HepG2 (cell line): ENCODE data around the gene HLCS. TPM values are rescaled to one million over a fixed set of nuclear protein-coding genes. Genes with fewer than 3 reads are reported as not detected.

Source experiments
- ARNTL ChIP-seq: sonication (generic); formaldehyde crosslinking; IDR thresholded peaks from 2 replicates; pipeline ENCODE4 v1.4.0; 2020; ENCODE audit warnings: mild to moderate bottlenecking, missing genetic modification reagents
- CEBPG ChIP-seq: IDR thresholded peaks from 2 replicates; pipeline ENCODE4 v1.6.1; 2016
- CENPT ChIP-seq: sonication (generic); formaldehyde crosslinking; IDR thresholded peaks from 2 replicates; pipeline ENCODE4 v1.8.0; 2022; ENCODE audit warnings: low read depth, mild to moderate bottlenecking, moderate library complexity, missing genetic modification reagents
- EEA1 ChIP-seq: sonication (generic); formaldehyde crosslinking; IDR thresholded peaks from 2 replicates; pipeline ENCODE4 v1.5.1; 2020; ENCODE audit warnings: mild to moderate bottlenecking, missing genetic modification reagents, borderline replicate concordance
- HES4 ChIP-seq: sonication (generic); formaldehyde crosslinking; IDR thresholded peaks from 2 replicates; pipeline ENCODE4 v1.9.0; 2021; ENCODE audit warnings: mild to moderate bottlenecking, missing genetic modification reagents, borderline replicate concordance
- MBD4 ChIP-seq: IDR thresholded peaks from 2 replicates; pipeline ENCODE4 v1.6.1; 2012; ENCODE audit warnings: low read length, inconsistent platforms, borderline replicate concordance
- MIXL1 ChIP-seq: IDR thresholded peaks from 2 replicates; pipeline ENCODE4 v1.6.1; 2016
- MTF1 ChIP-seq: sonication (generic); formaldehyde crosslinking; IDR thresholded peaks from 2 replicates; pipeline ENCODE4 v1.5.0; 2020; ENCODE audit warnings: missing genetic modification reagents
- NCOA1 ChIP-seq: sonication (generic); formaldehyde crosslinking; IDR thresholded peaks from 2 replicates; pipeline ENCODE4 v1.9.0; 2021; ENCODE audit warnings: missing genetic modification reagents
- NCOR1 ChIP-seq: fragments of 200-600 bp; sonication (generic); IDR thresholded peaks from 2 replicates; pipeline ENCODE4 v1.7.0; 2017; ENCODE audit warnings: antibody characterized with exemption, low read length, borderline replicate concordance
- NR2F1 ChIP-seq, 2 experiments: fragments of 450-650 bp in 1 of 2; formaldehyde crosslinking in 1 of 2; IDR thresholded peaks; 2 replicates each; pipeline versions ENCODE4 v1.5.0 to v1.6.1; 2016 to 2020; ENCODE audit warnings: mild to moderate bottlenecking in 1 of 2, missing compliant biosample characterization in 1 of 2, missing genetic modification reagents in 1 of 2, moderate library complexity in 1 of 2
- RELA ChIP-seq: sonication (generic); formaldehyde crosslinking; IDR thresholded peaks from 2 replicates; pipeline ENCODE4 v1.4.0; 2020; ENCODE audit warnings: missing genetic modification reagents
- SNRNP70 ChIP-seq: fragments of 200-400 bp; formaldehyde crosslinking; IDR thresholded peaks from 2 replicates; pipeline ENCODE4 v1.6.1; 2017; ENCODE audit warnings: mild to moderate bottlenecking, low read depth, low read length, moderate library complexity
- SOX13 ChIP-seq, 3 experiments: fragments of 450-650 bp in 1 of 3; sonication (generic) in 1 of 3; formaldehyde crosslinking in 1 of 3; IDR thresholded peaks in 2 of 3; conservative IDR thresholded peaks in 1 of 3; 2 replicates each; pipeline versions ENCODE4 v1.5.0 to v1.6.1; 2016 to 2020; ENCODE audit warnings: antibody characterized with exemption in 1 of 3, mild to moderate bottlenecking in 1 of 3, missing compliant biosample characterization in 1 of 3, missing genetic modification reagents in 1 of 3, moderate library complexity in 1 of 3
- TCF12 ChIP-seq, 2 experiments: fragments of 450-650 bp in 1 of 2; sonication (generic) in 1 of 2; formaldehyde crosslinking in 1 of 2; IDR thresholded peaks; 2 replicates each; pipeline versions ENCODE4 v1.6.1 to v1.8.0; 2017 to 2022; ENCODE audit warnings: antibody characterized with exemption in 1 of 2, mild to moderate bottlenecking in 1 of 2, missing genetic modification reagents in 1 of 2, moderate library complexity in 1 of 2
- TCF7 ChIP-seq: sonication (generic); IDR thresholded peaks from 2 replicates; pipeline ENCODE4 v1.6.1; 2016; ENCODE audit warnings: antibody characterized with exemption, low read depth
- ZNF292 ChIP-seq: sonication (generic); formaldehyde crosslinking; IDR thresholded peaks from 2 replicates; pipeline ENCODE4 v1.8.1; 2022; ENCODE audit warnings: mild to moderate bottlenecking, low read depth, missing genetic modification reagents, borderline replicate concordance
- ZNF496 ChIP-seq: sonication (generic); formaldehyde crosslinking; IDR thresholded peaks from 2 replicates; pipeline ENCODE4 v1.8.1; 2023; ENCODE audit warnings: mild to moderate bottlenecking, moderate library complexity, missing genetic modification reagents; ENCODE audit not compliant: insufficient replicate concordance
- ZNF530 ChIP-seq: sonication (generic); formaldehyde crosslinking; IDR thresholded peaks from 2 replicates; pipeline ENCODE4 v1.5.0; 2020; ENCODE audit warnings: low read depth, mild to moderate bottlenecking, missing genetic modification reagents
- polyA plus RNA-seq, 8 experiments: library from polyadenylated mRNA; depleted of rRNA in 3 of 8; stranded (reverse) in 7 of 8; unstranded in 1 of 8; fragments of >200 nt; fragmentation: Illumina TruSeq in 4 of 8; extraction: Trizol in 4 of 8; gene quantifications; 2 replicates each; pipeline versions ENCODE4 v1.2.1 to v1.2.3, GENCODE V29; 2011 to 2016; ENCODE audit warnings: low read depth in 4 of 8, missing spikeins in 1 of 8, mixed read lengths in 1 of 8; ENCODE audit not compliant: insufficient read depth in 1 of 8
- total RNA-seq, 5 experiments: library from RNA; depleted of rRNA; stranded (reverse); fragments of >200 nt; fragmentation: Illumina TruSeq; extraction: Trizol; gene quantifications; 2 replicates each; pipeline ENCODE4 v1.2.3, GENCODE V29; 2016; ENCODE audit warnings: low read depth in 1 of 5
- TF ChIP-seq, protein P1 (sequence below): sonication (generic); formaldehyde crosslinking; conservative IDR thresholded peaks from 2 replicates; pipeline ENCODE4 v1.8.0; 2022; ENCODE audit warnings: mild to moderate bottlenecking, moderate library complexity, missing genetic modification reagents
- TF ChIP-seq, protein P2 (sequence below): sonication (generic); formaldehyde crosslinking; IDR thresholded peaks from 2 replicates; pipeline ENCODE4 v1.8.0; 2022; ENCODE audit warnings: missing genetic modification reagents, low read depth, mild to moderate bottlenecking, borderline replicate concordance
- TF ChIP-seq, protein P3 (sequence below), 2 experiments: sonication (generic) in 1 of 2; formaldehyde crosslinking in 1 of 2; IDR thresholded peaks; 2 replicates each; pipeline versions ENCODE4 v1.4.0 to v1.6.1; 2016 to 2020; ENCODE audit warnings: borderline replicate concordance in 1 of 2, low read depth in 1 of 2, mild to moderate bottlenecking in 1 of 2, missing genetic modification reagents in 1 of 2

HLCS gene
- total and polyA plus RNA-seq, 2 of the 13 experiments (the other 11 are each of a cell fraction or from before 2014, with no cell fraction given): 7.9 to 12.3 TPM

DNA sequence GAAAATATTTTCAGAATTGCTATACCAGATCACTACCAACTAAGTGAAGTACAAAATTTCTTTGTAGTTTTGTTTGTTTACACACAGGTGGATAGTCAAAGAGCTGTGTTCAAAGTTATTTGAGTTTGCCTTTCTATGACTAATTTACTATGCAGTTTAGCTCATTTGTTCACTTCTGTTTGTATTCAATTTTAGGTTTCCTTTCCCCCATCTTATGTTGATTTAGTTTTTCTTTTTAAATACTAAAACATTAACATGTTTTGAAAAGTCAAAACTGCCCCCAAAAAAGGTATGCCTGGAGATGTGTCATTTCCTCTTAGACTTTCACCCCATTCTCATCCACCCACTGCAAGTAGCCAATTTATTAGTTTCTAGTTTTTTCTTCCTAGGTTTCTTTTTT lies 21.4 kb upstream of the HLCS start (continued):
- TF ChIP-seq, protein P1, sequence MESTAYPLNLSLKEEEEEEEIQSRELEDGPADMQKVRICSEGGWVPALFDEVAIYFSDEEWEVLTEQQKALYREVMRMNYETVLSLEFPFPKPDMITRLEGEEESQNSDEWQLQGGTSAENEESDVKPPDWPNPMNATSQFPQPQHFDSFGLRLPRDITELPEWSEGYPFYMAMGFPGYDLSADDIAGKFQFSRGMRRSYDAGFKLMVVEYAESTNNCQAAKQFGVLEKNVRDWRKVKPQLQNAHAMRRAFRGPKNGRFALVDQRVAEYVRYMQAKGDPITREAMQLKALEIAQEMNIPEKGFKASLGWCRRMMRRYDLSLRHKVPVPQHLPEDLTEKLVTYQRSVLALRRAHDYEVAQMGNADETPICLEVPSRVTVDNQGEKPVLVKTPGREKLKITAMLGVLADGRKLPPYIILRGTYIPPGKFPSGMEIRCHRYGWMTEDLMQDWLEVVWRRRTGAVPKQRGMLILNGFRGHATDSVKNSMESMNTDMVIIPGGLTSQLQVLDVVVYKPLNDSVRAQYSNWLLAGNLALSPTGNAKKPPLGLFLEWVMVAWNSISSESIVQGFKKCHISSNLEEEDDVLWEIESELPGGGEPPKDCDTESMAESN (CRISPR knock-in tag): no peak
- TF ChIP-seq NCOA1 (no peak), EEA1 (CRISPR knock-in tag) (no peak), MTF1 (CRISPR knock-in tag) (no peak), CEBPG (CRISPR knock-in tag) (no peak), CENPT (CRISPR knock-in tag) (no peak), NCOR1 (no peak), MBD4 (no peak), SNRNP70 (no peak), TCF7 (peak; percentile 81), ZNF292 (CRISPR knock-in tag) (no peak), ZNF496 (CRISPR knock-in tag) (no peak), MIXL1 (CRISPR knock-in tag) (peak; percentile 28; the same call in 1 of the 2 replicates), RELA (CRISPR knock-in tag) (no peak), ZNF530 (CRISPR knock-in tag) (no peak), ARNTL (CRISPR knock-in tag) (no peak), SOX13 (IDR thresholded peaks at IDR 0.05) (no peak), SOX13 (CRISPR knock-in tag; conservative IDR thresholded peaks at IDR 0.05 in 1 of 2, IDR thresholded peaks at IDR 0.05 in 1 of 2) (peak in 1 of 2 experiments; percentile 41; a peak in 1 of 4 replicates), HES4 (CRISPR knock-in tag) (no peak), TCF12 (IDR thresholded peaks at IDR 0.05) (no peak), TCF12 (CRISPR knock-in tag; IDR thresholded peaks at IDR 0.05) (no peak), NR2F1 (CRISPR knock-in tag; IDR thresholded peaks at IDR 0.05) (no peak)
- TF ChIP-seq, protein P2, sequence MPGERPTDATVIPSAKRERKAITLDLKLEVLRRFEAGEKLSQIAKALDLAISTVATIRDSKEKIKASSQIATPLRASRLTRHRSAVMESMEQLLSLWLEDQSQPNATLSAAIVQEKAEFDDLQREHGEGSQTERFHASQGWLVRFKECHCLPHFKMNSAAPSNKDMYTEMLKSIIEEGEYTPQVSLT (CRISPR knock-in tag): no peak
- TF ChIP-seq, protein P3, sequence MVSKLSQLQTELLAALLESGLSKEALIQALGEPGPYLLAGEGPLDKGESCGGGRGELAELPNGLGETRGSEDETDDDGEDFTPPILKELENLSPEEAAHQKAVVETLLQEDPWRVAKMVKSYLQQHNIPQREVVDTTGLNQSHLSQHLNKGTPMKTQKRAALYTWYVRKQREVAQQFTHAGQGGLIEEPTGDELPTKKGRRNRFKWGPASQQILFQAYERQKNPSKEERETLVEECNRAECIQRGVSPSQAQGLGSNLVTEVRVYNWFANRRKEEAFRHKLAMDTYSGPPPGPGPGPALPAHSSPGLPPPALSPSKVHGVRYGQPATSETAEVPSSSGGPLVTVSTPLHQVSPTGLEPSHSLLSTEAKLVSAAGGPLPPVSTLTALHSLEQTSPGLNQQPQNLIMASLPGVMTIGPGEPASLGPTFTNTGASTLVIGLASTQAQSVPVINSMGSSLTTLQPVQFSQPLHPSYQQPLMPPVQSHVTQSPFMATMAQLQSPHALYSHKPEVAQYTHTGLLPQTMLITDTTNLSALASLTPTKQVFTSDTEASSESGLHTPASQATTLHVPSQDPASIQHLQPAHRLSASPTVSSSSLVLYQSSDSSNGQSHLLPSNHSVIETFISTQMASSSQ (IDR thresholded peaks at IDR 0.05; ENCODE audit: low read depth): no peak
- TF ChIP-seq, protein P3 (CRISPR knock-in tag; IDR thresholded peaks at IDR 0.05; ENCODE audit: borderline replicate concordance): no peak
